Neural progenitor cell (in vitro differentiated cells): ENCODE measurements around the gene SAMD8. TPM values are rescaled to one million over a fixed set of nuclear protein-coding genes. Genes with fewer than 3 reads are reported as not detected.

Experiments
- DNase-seq: peaks from one replicate; pipeline ENCODE4 v3.0.0-alpha.2; 2016; ENCODE audit warnings: low spot score
- H2AFZ ChIP-seq: fragments of 200-600 bp; sonication (generic); replicated peaks from 2 replicates; pipeline ENCODE4 v1.6.1; 2016; ENCODE audit warnings: antibody characterized with exemption
- H3F3A ChIP-seq: fragments of 200-600 bp; sonication (generic); 2 replicates; pipeline ENCODE4 v1.6.1; 2016; ENCODE audit warnings: antibody characterized with exemption, low read depth
- H3K27ac ChIP-seq: fragments of 200-600 bp; sonication (generic); 2 replicates; pipeline ENCODE4 v1.5.1; 2016; ENCODE audit warnings: mild to moderate bottlenecking
- H3K27me3 ChIP-seq: fragments of 200-600 bp; sonication (generic); 2 replicates; pipeline ENCODE4 v1.6.1; 2016; ENCODE audit warnings: mild to moderate bottlenecking, moderate library complexity
- H3K36me3 ChIP-seq: fragments of 200-600 bp; sonication (generic); 2 replicates; pipeline ENCODE4 v1.5.1; 2016
- H3K4me1 ChIP-seq: fragments of 200-600 bp; sonication (generic); 2 replicates; pipeline ENCODE4 v1.6.1; 2016; ENCODE audit warnings: mixed run types
- H3K4me2 ChIP-seq: fragments of 200-600 bp; sonication (generic); 2 replicates; pipeline ENCODE4 v1.6.1; 2016
- H3K4me3 ChIP-seq: fragments of 200-600 bp; sonication (generic); 2 replicates; pipeline ENCODE4 v1.5.1; 2016
- H3K79me2 ChIP-seq: fragments of 200-600 bp; sonication (generic); 2 replicates; pipeline ENCODE4 v1.6.1; 2016; ENCODE audit warnings: low read depth
- H3K9ac ChIP-seq: fragments of 200-600 bp; sonication (generic); 2 replicates; pipeline ENCODE4 v1.6.1; 2016
- H3K9me3 ChIP-seq: fragments of 200-600 bp; sonication (generic); 2 replicates; pipeline ENCODE4 v1.5.1; 2016; ENCODE audit warnings: low read depth
- H4K20me1 ChIP-seq: fragments of 200-600 bp; sonication (generic); 2 replicates; pipeline ENCODE4 v1.6.1; 2016; ENCODE audit warnings: low read depth
- H3K27ac Mint-ChIP-seq: 3 replicates; pipeline ENCODE4 v1.8.0; 2021; ENCODE audit warnings: mixed read lengths
- H3K27me3 Mint-ChIP-seq: 2 replicates; pipeline ENCODE4 v1.8.0; 2022; ENCODE audit warnings: low read depth, mild to moderate bottlenecking, inconsistent platforms, moderate library complexity, mixed read lengths; ENCODE audit not compliant: insufficient read depth
- H3K36me3 Mint-ChIP-seq: 3 replicates; pipeline ENCODE4 v1.8.0; 2021; ENCODE audit warnings: mixed read lengths
- H3K4me1 Mint-ChIP-seq: 3 replicates; pipeline ENCODE4 v1.8.0; 2021; ENCODE audit warnings: mixed read lengths
- H3K4me3 Mint-ChIP-seq: 3 replicates; pipeline ENCODE4 v1.8.0; 2021; ENCODE audit warnings: mild to moderate bottlenecking, moderate library complexity, mixed read lengths
- H3K9me3 Mint-ChIP-seq: 3 replicates; pipeline ENCODE4 v1.8.0; 2020; ENCODE audit warnings: mixed read lengths
- CTCF ChIP-seq: fragments of 200-600 bp; sonication (generic); IDR thresholded peaks from 2 replicates; pipeline ENCODE4 v1.5.1; 2017; ENCODE audit warnings: antibody characterized with exemption, mild to moderate bottlenecking
- EZH2 ChIP-seq: fragments of 200-600 bp; sonication (generic); IDR thresholded peaks from 2 replicates; pipeline ENCODE4 v1.6.1; 2017; ENCODE audit warnings: antibody characterized with exemption, mild to moderate bottlenecking, moderate library complexity
- EZH2phosphoT487 ChIP-seq: fragments of 200-600 bp; sonication (generic); IDR thresholded peaks from 2 replicates; pipeline ENCODE4 v1.6.1; 2017; ENCODE audit warnings: antibody characterized with exemption
- total RNA-seq: library from RNA; depleted of rRNA; stranded (reverse); fragments of >200 nt; gene quantifications from 2 replicates; pipeline ENCODE4 v1.2.3, GENCODE V29; 2015; ENCODE audit warnings: low replicate concordance

The SAMD8 gene
- total RNA-seq, 1 donor from 2014 or later = 39.5 TPM

GRCh38 chr10:75166623-75166972 lies 55.1 kb downstream of the SAMD8 start:
- no peaks in the 10 kb centered on the region for H3F3A ChIP-seq
- Mint-ChIP-seq H3K4me3 (no peak overlapping the region), H3K27me3 (no peaks in the 10 kb centered on the region), H3K36me3 (peaks cover 6% of the 10 kb centered on the region), H3K4me1 (peaks cover 3% of the 10 kb centered on the region), H3K27ac (no peak overlapping the region), H3K9me3 (no peaks in the 10 kb centered on the region)
- no peaks in the 10 kb centered on the region for H3K9me3 ChIP-seq
- H3K4me2 ChIP-seq = no peak overlapping the region
- H3K27me3 ChIP-seq = no peaks in the 10 kb centered on the region
- TF ChIP-seq EZH2phosphoT487 (no peak), CTCF (no peak), EZH2 (no peak)
- H3K4me3 ChIP-seq = no peak overlapping the region
- no peaks in the 10 kb centered on the region for H3K4me1 ChIP-seq
- H3K27ac ChIP-seq = no peak overlapping the region
- H3K79me2 ChIP-seq = no peaks in the 10 kb centered on the region
- H3K36me3 ChIP-seq = no peaks in the 10 kb centered on the region
- H4K20me1 ChIP-seq = no peaks in the 10 kb centered on the region
- no peak overlapping the region for H2AFZ ChIP-seq
- DNase-seq = no peak
- H3K9ac ChIP-seq = no peak overlapping the region

GRCh38 chr10:75168275-75168674 lies 56.8 kb downstream of the SAMD8 start:
- H3K27ac Mint-ChIP-seq = no peak overlapping the region
- Histone ChIP-seq H3K27me3 (no peaks in the 10 kb centered on the region), H2AFZ (no peak overlapping the region), H3K79me2 (no peaks in the 10 kb centered on the region), H3K36me3 (no peaks in the 10 kb centered on the region), H3F3A (no peaks in the 10 kb centered on the region), H3K4me2 (no peak overlapping the region), H3K4me3 (no peak overlapping the region), H3K9me3 (no peaks in the 10 kb centered on the region), H3K27ac (no peak overlapping the region), H3K4me1 (no peaks in the 10 kb centered on the region), H3K9ac (no peak overlapping the region), H4K20me1 (no peaks in the 10 kb centered on the region)
- H3K4me1 Mint-ChIP-seq = peaks cover 3% of the 10 kb centered on the region
- H3K27me3 Mint-ChIP-seq = no peaks in the 10 kb centered on the region
- TF ChIP-seq EZH2 = no peak
- TF ChIP-seq EZH2phosphoT487 = no peak
- TF ChIP-seq CTCF = no peak
- H3K36me3 Mint-ChIP-seq = peaks cover 6% of the 10 kb centered on the region
- H3K4me3 Mint-ChIP-seq = no peak overlapping the region
- no peaks in the 10 kb centered on the region for H3K9me3 Mint-ChIP-seq
- no peak for DNase-seq

- Histone ChIP-seq H3K79me2 (no peaks in the 10 kb centered on the region), H3K9ac (no peak overlapping the region), H2AFZ (no peak overlapping the region), H3K36me3 (no peaks in the 10 kb centered on the region), H4K20me1 (no peaks in the 10 kb centered on the region), H3F3A (no peaks in the 10 kb centered on the region), H3K4me3 (no peak overlapping the region), H3K27ac (no peak overlapping the region), H3K4me2 (no peak overlapping the region), H3K27me3 (no peaks in the 10 kb centered on the region), H3K9me3 (no peaks in the 10 kb centered on the region), H3K4me1 (no peaks in the 10 kb centered on the region)
- Mint-ChIP-seq H3K9me3 (no peaks in the 10 kb centered on the region), H3K4me3 (no peak overlapping the region), H3K27ac (no peak overlapping the region), H3K36me3 (peaks cover 4% of the 10 kb centered on the region), H3K4me1 (peaks cover 3% of the 10 kb centered on the region), H3K27me3 (no peaks in the 10 kb centered on the region)
- TF ChIP-seq EZH2phosphoT487 = no peak
- TF ChIP-seq EZH2 = no peak
- no peak for TF ChIP-seq CTCF
- DNase-seq = no peak
Measured at GRCh38 chr10:75170215-75170614, 58.8 kb downstream of the SAMD8 start.

- Histone ChIP-seq H3K9me3 (no peaks in the 10 kb centered on the region), H2AFZ (no peak overlapping the region), H3K36me3 (no peaks in the 10 kb centered on the region), H3K4me2 (no peak overlapping the region), H3K27me3 (no peaks in the 10 kb centered on the region), H3K4me3 (no peak overlapping the region), H4K20me1 (no peaks in the 10 kb centered on the region), H3K9ac (no peak overlapping the region), H3K27ac (no peak overlapping the region), H3K4me1 (no peaks in the 10 kb centered on the region), H3K79me2 (no peaks in the 10 kb centered on the region), H3F3A (no peaks in the 10 kb centered on the region)
- DNase-seq = no peak
- Mint-ChIP-seq H3K9me3 (no peaks in the 10 kb centered on the region), H3K4me3 (no peak overlapping the region), H3K4me1 (no peaks in the 10 kb centered on the region), H3K27ac (no peak overlapping the region), H3K36me3 (peaks cover 6% of the 10 kb centered on the region), H3K27me3 (no peaks in the 10 kb centered on the region)
- TF ChIP-seq CTCF = no peak
- TF ChIP-seq EZH2phosphoT487 = no peak
- TF ChIP-seq EZH2 = no peak
Measured at GRCh38 chr10:75175046-75175445, 63.6 kb downstream of the SAMD8 start.
